Caki2 (cell line): Measurements from ENCODE around the gene TXN2. TPM values are rescaled to one million over a fixed set of nuclear protein-coding genes. Genes with fewer than 3 reads are reported as not detected.
"Not testable (repeated sequence)": the region's sequence is repeated elsewhere in the genome, so short reads cannot be mapped to it uniquely, and the experiment has no call there.

ENCODE experiments used
- DNase-seq: peaks from one replicate; pipeline ENCODE4 v3.0.0-alpha.2; 2015; ENCODE audit warnings: low read depth
- in situ Hi-C: cut with HindIII; loops from 2 replicates; pipeline ENCODE4 v1.10.0; 2016; ENCODE audit warnings: low sequenced_read_pairs, low pct_unique_long_range_greater_than_20kb, mixed read lengths
- total RNA-seq: library from RNA; depleted of rRNA; stranded (reverse); fragments of >200 nt; shearing (Covaris generic); gene quantifications from 2 replicates; pipeline ENCODE4 v1.2.3, GENCODE V29; 2014; ENCODE audit warnings: low replicate concordance

The TXN2 gene
- total RNA-seq, 1 experiment from 2014 or later = 93.9 TPM

GRCh38 chr22:36442506-36443197 lies 38.8 kb downstream of the TXN2 start:
- no peak for DNase-seq
- in situ Hi-C loops = no loop called here

GRCh38 chr22:36440429-36441002 lies 40.9 kb downstream of the TXN2 start:
- in situ Hi-C loops = no loop called here
- DNase-seq = no peak

GRCh38 chr22:36439481-36440271 lies 41.8 kb downstream of the TXN2 start:
- peak; percentile 70 for DNase-seq
- in situ Hi-C loops = no loop called here

GRCh38 chr22:36435516-36436415 lies 45.7 kb downstream of the TXN2 start:
- in situ Hi-C loops = no loop called here
- DNase-seq = peak; percentile 43

- in situ Hi-C loops = no loop called here
- DNase-seq = no peak
Observed at GRCh38 chr22:36433318-36434231, 47.9 kb downstream of the TXN2 start.

- in situ Hi-C loops = no loop called here
- no peak for DNase-seq
Observed at GRCh38 chr22:36432592-36433317, 48.7 kb downstream of the TXN2 start.

- in situ Hi-C loops = no loop called here
- no peak for DNase-seq
Observed at GRCh38 chr22:36431977-36432376, 49.5 kb downstream of the TXN2 start.

GRCh38 chr22:36430863-36431262 lies 50.6 kb downstream of the TXN2 start:
- in situ Hi-C loops = no loop called here
- DNase-seq = no peak

GRCh38 chr22:36427952-36428351 lies 53.5 kb downstream of the TXN2 start:
- in situ Hi-C loops, DNase-seq: not testable (repeated sequence)

GRCh38 chr22:36425977-36426523 lies 55.4 kb downstream of the TXN2 start:
- DNase-seq = no peak
- in situ Hi-C loops = no loop called here

- in situ Hi-C loops = no loop called here
- no peak for DNase-seq
Observed at GRCh38 chr22:36424901-36425579, 56.4 kb downstream of the TXN2 start.

GRCh38 chr22:36424466-36424865 lies 57.0 kb downstream of the TXN2 start:
- not testable (repeated sequence) for DNase-seq

GRCh38 chr22:36423461-36424404 lies 57.7 kb downstream of the TXN2 start:
- DNase-seq = no peak
- in situ Hi-C loops = no loop called here

More at GRCh38 chr22:36424466-36424865, 57.0 kb downstream of the TXN2 start:
- in situ Hi-C loops = not testable (repeated sequence)

GRCh38 chr22:36422287-36423014 lies 59.0 kb downstream of the TXN2 start:
- in situ Hi-C loops = no loop called here
- DNase-seq = no peak
